ENCODE results near the gene GRK1. TPM values are rescaled to one million over a fixed set of nuclear protein-coding genes. Genes with fewer than 3 reads are reported as not detected.

Gene GRK1
- total and polyA plus RNA-seq, 2 experiments from 2014 or later, result not detected

GRCh38 chr13:113649212-113649611 lies 17.8 kb upstream of the GRK1 start:
- H3K4me2 ChIP-seq (ENCODE audit: unreplicated experiment), result no peak overlapping the region
- H3K9ac ChIP-seq, result no peak overlapping the region
- 94 to 95% methylated on average over 17 of the region's 17 CpGs for WGBS, 2 experiments (ENCODE audit: low coverage in 1 of 2, low lambda C conversion rate in 2 of 2, missing lambda C conversion rate in 2 of 2)
- no peak overlapping the region for H3K27ac ChIP-seq
- no peaks in the 10 kb centered on the region for H4K20me1 ChIP-seq (ENCODE audit: insufficient read depth)
- no peak for DNase-seq
- in situ Hi-C loops (cut with MboI), result no loop called here
- no peaks in the 10 kb centered on the region for H3K4me1 ChIP-seq (ENCODE audit: insufficient read depth)
- no peaks in the 10 kb centered on the region for H3K79me2 ChIP-seq (ENCODE audit: insufficient read depth)
- no peaks in the 10 kb centered on the region for H3F3A ChIP-seq (ENCODE audit: insufficient read depth)
- no peaks in the 10 kb centered on the region for H3K36me3 ChIP-seq (ENCODE audit: low read depth)
- H2AFZ ChIP-seq, result no peak overlapping the region
- no peak for TF ChIP-seq EZH2phosphoT487 (IDR thresholded peaks at IDR 0.05; ENCODE audit: insufficient read depth, low read depth)
- no peak for TF ChIP-seq EZH2 (IDR thresholded peaks at IDR 0.05; ENCODE audit: insufficient read depth, poor library complexity, severe bottlenecking)
- H3K9me3 ChIP-seq (ENCODE audit: low read depth), result no peaks in the 10 kb centered on the region
- no peaks in the 10 kb centered on the region for H3K27me3 ChIP-seq (replicated peaks; ENCODE audit: insufficient read depth)
- H3K4me3 ChIP-seq, result no peak overlapping the region
- H3K9me2 ChIP-seq (ENCODE audit: insufficient read depth), result no peaks in the 10 kb centered on the region

- no peak overlapping the region for H3K4me2 ChIP-seq (ENCODE audit: unreplicated experiment)
- no peaks in the 10 kb centered on the region for H4K20me1 ChIP-seq (ENCODE audit: insufficient read depth)
- H3K4me3 ChIP-seq, result no peak overlapping the region
- H3K27me3 ChIP-seq (replicated peaks; ENCODE audit: insufficient read depth), result no peaks in the 10 kb centered on the region
- no peaks in the 10 kb centered on the region for H3K36me3 ChIP-seq (ENCODE audit: low read depth)
- H3F3A ChIP-seq (ENCODE audit: insufficient read depth), result no peaks in the 10 kb centered on the region
- TF ChIP-seq EZH2 (IDR thresholded peaks at IDR 0.05; ENCODE audit: insufficient read depth, poor library complexity, severe bottlenecking), result no peak
- no peak for TF ChIP-seq EZH2phosphoT487 (IDR thresholded peaks at IDR 0.05; ENCODE audit: insufficient read depth, low read depth)
- in situ Hi-C loops (cut with MboI), result no loop called here
- H3K9me2 ChIP-seq (ENCODE audit: insufficient read depth), result no peaks in the 10 kb centered on the region
- no peak overlapping the region for H3K27ac ChIP-seq
- H3K79me2 ChIP-seq (ENCODE audit: insufficient read depth), result no peaks in the 10 kb centered on the region
- no peaks in the 10 kb centered on the region for H3K4me1 ChIP-seq (ENCODE audit: insufficient read depth)
- H3K9ac ChIP-seq, result no peak overlapping the region
- 92 to 93% methylated on average over 15 of the region's 15 CpGs for WGBS, 2 experiments (ENCODE audit: low coverage in 1 of 2, low lambda C conversion rate in 2 of 2, missing lambda C conversion rate in 2 of 2)
- H2AFZ ChIP-seq, result no peak overlapping the region
- no peaks in the 10 kb centered on the region for H3K9me3 ChIP-seq (ENCODE audit: low read depth)
- no peak for DNase-seq
Measured at GRCh38 chr13:113650275-113650674, 16.7 kb upstream of the GRK1 start.

- 94% methylated on average over 16 of the region's 16 CpGs for WGBS, 2 experiments (ENCODE audit: low coverage in 1 of 2, low lambda C conversion rate in 2 of 2, missing lambda C conversion rate in 2 of 2)
- Histone ChIP-seq H3K4me1 (ENCODE audit: insufficient read depth) (no peaks in the 10 kb centered on the region), H3K36me3 (ENCODE audit: low read depth) (no peaks in the 10 kb centered on the region), H3K9me3 (ENCODE audit: low read depth) (no peaks in the 10 kb centered on the region), H3K79me2 (ENCODE audit: insufficient read depth) (no peaks in the 10 kb centered on the region), H3F3A (ENCODE audit: insufficient read depth) (no peaks in the 10 kb centered on the region), H4K20me1 (ENCODE audit: insufficient read depth) (no peaks in the 10 kb centered on the region), H3K4me2 (ENCODE audit: unreplicated experiment) (no peak overlapping the region), H3K9ac (no peak overlapping the region), H3K4me3 (no peak overlapping the region), H3K9me2 (ENCODE audit: insufficient read depth) (no peaks in the 10 kb centered on the region), H2AFZ (no peak overlapping the region), H3K27ac (no peak overlapping the region), H3K27me3 (replicated peaks; ENCODE audit: insufficient read depth) (no peaks in the 10 kb centered on the region)
- TF ChIP-seq EZH2 (IDR thresholded peaks at IDR 0.05; ENCODE audit: insufficient read depth, poor library complexity, severe bottlenecking) (no peak), EZH2phosphoT487 (IDR thresholded peaks at IDR 0.05; ENCODE audit: insufficient read depth, low read depth) (no peak)
- DNase-seq, result no peak
- in situ Hi-C loops (cut with MboI), result no loop called here
Measured at GRCh38 chr13:113650731-113651148, 16.3 kb upstream of the GRK1 start.

- H3K27me3 ChIP-seq (replicated peaks; ENCODE audit: insufficient read depth), result no peaks in the 10 kb centered on the region
- H4K20me1 ChIP-seq (ENCODE audit: insufficient read depth), result no peaks in the 10 kb centered on the region
- no peaks in the 10 kb centered on the region for H3K9me2 ChIP-seq (ENCODE audit: insufficient read depth)
- H3K9me3 ChIP-seq (ENCODE audit: low read depth), result no peaks in the 10 kb centered on the region
- no peak overlapping the region for H3K27ac ChIP-seq
- 86 to 89% methylated on average over 27 to 37 of the region's 37 CpGs for WGBS, 2 experiments (ENCODE audit: low coverage in 1 of 2, low lambda C conversion rate in 2 of 2, missing lambda C conversion rate in 2 of 2)
- no peaks in the 10 kb centered on the region for H3K4me1 ChIP-seq (ENCODE audit: insufficient read depth)
- no peak overlapping the region for H2AFZ ChIP-seq
- no peak overlapping the region for H3K9ac ChIP-seq
- TF ChIP-seq EZH2 (IDR thresholded peaks at IDR 0.05; ENCODE audit: insufficient read depth, poor library complexity, severe bottlenecking) (no peak), EZH2phosphoT487 (IDR thresholded peaks at IDR 0.05; ENCODE audit: insufficient read depth, low read depth) (no peak)
- in situ Hi-C loops (cut with MboI), result no loop called here
- no peaks in the 10 kb centered on the region for H3K79me2 ChIP-seq (ENCODE audit: insufficient read depth)
- no peaks in the 10 kb centered on the region for H3F3A ChIP-seq (ENCODE audit: insufficient read depth)
- no peak overlapping the region for H3K4me2 ChIP-seq (ENCODE audit: unreplicated experiment)
- H3K36me3 ChIP-seq (ENCODE audit: low read depth), result no peaks in the 10 kb centered on the region
- no peak for DNase-seq
- H3K4me3 ChIP-seq, result no peak overlapping the region
Measured at GRCh38 chr13:113651511-113652403, 15.3 kb upstream of the GRK1 start.
